HepG2 (cell line): Measurements from ENCODE around the gene MCM3AP. TPM values are rescaled to one million over a fixed set of nuclear protein-coding genes. Genes with fewer than 3 reads are reported as not detected.

ENCODE experiments used
- ATAC-seq: fragments of 200-7000 bp; cut with Tn5 transposase; 3 replicates; pipeline ENCODE4 v1.9.1; 2020; ENCODE audit warnings: mild to moderate bottlenecking, moderate library complexity
- BruUV-seq: library from RNA; stranded (reverse); fragments of 400-500 nt; replicated peaks from 2 replicates; lab custom pipeline; 2021; lab: Mats Ljungman, UMichigan
- CTCF ChIA-PET: fragments of 300-600 bp; formaldehyde crosslinking; extraction: SDS; loops from one replicate; lab custom pipeline; 2021; ENCODE audit warnings: low total read pairs, inconsistent platforms, low intra/inter-chr PET ratio; lab: Yijun Ruan, JAX
- POLR2A ChIA-PET: fragments of 350-600 bp; sonication (Branson Sonifier 250); formaldehyde crosslinking; loops from one replicate; lab custom pipeline; 2020; ENCODE audit warnings: antibody characterized with exemption, inconsistent platforms; lab: Yijun Ruan, JAX
- DNase-seq: peaks from one replicate; pipeline ENCODE4 v3.0.0-alpha.2; 2015; ENCODE audit warnings: low spot score
- FAIRE-seq: peaks from 3 replicates; lab custom pipeline; 2011; peaks lifted over from hg19 to GRCh38; lab: Jason Lieb, UNC
- H2AFZ ChIP-seq: one replicate; pipeline ENCODE4 v1.6.1; 2011; ENCODE audit warnings: low read length, inconsistent platforms
- H3K27ac ChIP-seq: fragments of 300-600 bp; 3 replicates; pipeline ENCODE4 v1.8.0; 2011; ENCODE audit warnings: mixed run types, mild to moderate bottlenecking, mixed read lengths, low read length, inconsistent platforms; ENCODE audit not compliant: insufficient read depth; ENCODE audit errors: extremely low read length
- H3K27me3 ChIP-seq, 2 experiments: fragments of 200-600 bp in 1 of 2; 2 replicates in 1 of 2; 3 replicates in 1 of 2; pipeline versions ENCODE4 v1.6.0 to v1.8.0; 2011; ENCODE audit warnings: low read length in 2 of 2, mild to moderate bottlenecking in 2 of 2, moderate library complexity in 2 of 2, inconsistent platforms in 1 of 2; ENCODE audit not compliant: insufficient read depth in 2 of 2, control insufficient read depth in 1 of 2
- H3K36me3 ChIP-seq, 2 experiments: fragments of 200-600 bp in 1 of 2; replicated peaks in 1 of 2; 2 replicates in 1 of 2; 3 replicates in 1 of 2; pipeline versions ENCODE4 v1.5.1 to v1.8.0; 2011; ENCODE audit warnings: low read length in 2 of 2, inconsistent platforms in 1 of 2; ENCODE audit not compliant: insufficient read depth in 2 of 2, control insufficient read depth in 1 of 2
- H3K4me1 ChIP-seq: 2 replicates; pipeline ENCODE4 v1.5.1; 2012; ENCODE audit warnings: low read length, inconsistent platforms; ENCODE audit not compliant: insufficient read depth
- H3K4me2 ChIP-seq: 2 replicates; pipeline ENCODE4 v1.6.0; 2011; ENCODE audit warnings: low read depth, low read length, inconsistent platforms
- H3K4me3 ChIP-seq, 3 experiments: fragments of 200-600 bp in 1 of 3; sonication (generic), shearing (Covaris generic) in 1 of 3; replicated peaks in 1 of 3; 2 replicates each; pipeline ENCODE4 v1.5.1; 2011 to 2016; ENCODE audit warnings: low read length in 3 of 3, inconsistent platforms in 2 of 3, low read depth in 2 of 3, mild to moderate bottlenecking in 2 of 3, control low read depth in 1 of 3, mixed read lengths in 1 of 3; ENCODE audit not compliant: insufficient read depth in 1 of 3
- H3K79me2 ChIP-seq: one replicate; pipeline ENCODE4 v1.6.1; 2011; ENCODE audit warnings: low read length, inconsistent platforms; ENCODE audit not compliant: insufficient read depth
- H3K9ac ChIP-seq: 2 replicates; pipeline ENCODE4 v1.6.0; 2011; ENCODE audit warnings: mild to moderate bottlenecking, low read depth, low read length, inconsistent platforms; ENCODE audit not compliant: insufficient read depth
- H3K9me3 ChIP-seq: 2 replicates; pipeline ENCODE4 v1.5.1; 2012; ENCODE audit warnings: mild to moderate bottlenecking, low read length
- H4K20me1 ChIP-seq: 2 replicates; pipeline ENCODE4 v1.6.0; 2011; ENCODE audit warnings: inconsistent platforms, mild to moderate bottlenecking, low read length, moderate library complexity; ENCODE audit not compliant: insufficient read depth
- GATAD1 ChIP-seq: IDR thresholded peaks from 2 replicates; pipeline ENCODE4 v1.6.1; 2016; ENCODE audit warnings: missing genetic modification reagents, missing compliant biosample characterization
- RBAK ChIP-seq: sonication (generic); formaldehyde crosslinking; IDR thresholded peaks from 2 replicates; pipeline ENCODE4 v1.5.1; 2020; ENCODE audit warnings: mild to moderate bottlenecking, missing genetic modification reagents
- ZKSCAN5 ChIP-seq: sonication (generic); formaldehyde crosslinking; IDR thresholded peaks from 2 replicates; pipeline ENCODE4 v1.5.1; 2020; ENCODE audit warnings: mild to moderate bottlenecking, missing genetic modification reagents
- ZNF282 ChIP-seq: fragments of 450-650 bp; IDR thresholded peaks from 2 replicates; pipeline ENCODE4 v1.6.1; 2018; ENCODE audit not compliant: partially characterized antibody
- ZNF777 ChIP-seq: sonication (generic); formaldehyde crosslinking; IDR thresholded peaks from 2 replicates; pipeline ENCODE4 v1.4.0; 2020; ENCODE audit warnings: missing genetic modification reagents
- WGBS: methylation state at CpG from one replicate; pipeline ENCODE4 v1.1.6; 2017; ENCODE audit warnings: low lambda C conversion rate; 5-methylcytosine and 5-hydroxymethylcytosine counted together
- in situ Hi-C: cut with HindIII; loops from 2 replicates; pipeline ENCODE4 v1.10.0; 2017; ENCODE audit warnings: low pct_unique_long_range_greater_than_20kb; ENCODE audit not compliant: extremely low pct_ligation_motif_present
- intact Hi-C: fragments of 100-400 bp; cut with micrococcal nuclease; formaldehyde crosslinking; loops from one replicate; pipeline ENCODE4 v1.10.0; 2022; ENCODE audit not compliant: unreplicated experiment
- polyA plus RNA-seq, 8 experiments: library from polyadenylated mRNA; depleted of rRNA in 3 of 8; stranded (reverse) in 7 of 8; unstranded in 1 of 8; fragments of >200 nt; fragmentation: Illumina TruSeq in 4 of 8; extraction: Trizol in 4 of 8; gene quantifications; 2 replicates each; pipeline versions ENCODE4 v1.2.1 to v1.2.3, GENCODE V29; 2011 to 2016; ENCODE audit warnings: low read depth in 4 of 8, missing spikeins in 1 of 8, mixed read lengths in 1 of 8; ENCODE audit not compliant: insufficient read depth in 1 of 8
- total RNA-seq, 5 experiments: library from RNA; depleted of rRNA; stranded (reverse); fragments of >200 nt; fragmentation: Illumina TruSeq; extraction: Trizol; gene quantifications; 2 replicates each; pipeline ENCODE4 v1.2.3, GENCODE V29; 2016; ENCODE audit warnings: low read depth in 1 of 5
- TF ChIP-seq, protein P1 (sequence below): sonication (generic); formaldehyde crosslinking; IDR thresholded peaks from 2 replicates; pipeline ENCODE4 v1.4.0; 2020; ENCODE audit warnings: low read depth, mild to moderate bottlenecking, missing genetic modification reagents
- TF ChIP-seq, protein P2 (sequence below): sonication (generic); formaldehyde crosslinking; IDR thresholded peaks from 2 replicates; pipeline ENCODE4 v1.8.0; 2023; ENCODE audit warnings: mild to moderate bottlenecking, missing genetic modification reagents

The MCM3AP gene
- total and polyA plus RNA-seq, 2 of the 13 experiments (the other 11 are each of a cell fraction or from before 2014, with no cell fraction given), result 27.0 to 54.7 TPM

DNA sequence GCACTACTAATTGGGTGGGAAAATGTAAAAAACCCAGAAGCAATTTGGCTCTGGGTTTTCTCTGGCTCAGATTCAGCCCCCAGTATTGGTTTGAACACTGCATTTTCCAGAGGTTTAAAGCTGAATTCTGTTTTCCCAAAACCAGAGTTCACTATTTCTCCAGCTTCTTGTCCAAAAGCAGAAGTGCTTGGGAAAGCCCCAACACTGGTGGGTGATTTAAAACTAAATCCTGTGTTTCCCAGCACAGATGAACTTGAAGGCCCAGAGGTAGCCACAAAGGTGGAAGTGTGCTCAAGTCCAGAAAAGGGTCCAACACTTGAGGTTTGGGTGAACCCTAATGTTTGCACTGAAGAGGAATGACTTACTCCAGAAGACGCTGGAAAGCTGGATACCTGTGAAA lies 678 bp downstream of the MCM3AP start:
- Histone ChIP-seq H2AFZ (no peak overlapping the region), H3K9me3 (no peaks in the 10 kb centered on the region), H3K36me3 (peaks cover 2 to 18% of the 10 kb centered on the region in 2 experiments), H3K27me3 (no peaks in the 10 kb centered on the region; a peak in 1 of 5 replicates), H3K79me2 (peaks cover 46% of the 10 kb centered on the region)
- intact Hi-C loops, result loop anchor here (10.0 kb wide), 1 partner anchor 60 kb away; the partner anchor contains the start of gene LSS
- no TSS peak for BruUV-seq
- no peak for TF ChIP-seq RBAK (CRISPR knock-in tag)
- TF ChIP-seq GATAD1 (CRISPR knock-in tag), result no peak
- TF ChIP-seq, protein P1, sequence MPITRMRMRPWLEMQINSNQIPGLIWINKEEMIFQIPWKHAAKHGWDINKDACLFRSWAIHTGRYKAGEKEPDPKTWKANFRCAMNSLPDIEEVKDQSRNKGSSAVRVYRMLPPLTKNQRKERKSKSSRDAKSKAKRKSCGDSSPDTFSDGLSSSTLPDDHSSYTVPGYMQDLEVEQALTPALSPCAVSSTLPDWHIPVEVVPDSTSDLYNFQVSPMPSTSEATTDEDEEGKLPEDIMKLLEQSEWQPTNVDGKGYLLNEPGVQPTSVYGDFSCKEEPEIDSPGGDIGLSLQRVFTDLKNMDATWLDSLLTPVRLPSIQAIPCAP, result no peak
- TF ChIP-seq ZKSCAN5 (CRISPR knock-in tag), result no peak
- TF ChIP-seq, all 625 proteins: peak for 0
- CTCF ChIA-PET, result no interaction called here
- DNase-seq (no peak), ATAC-seq (no peak), FAIRE-seq (no peak)
- H3K4me1 ChIP-seq, result peaks cover 62% of the 10 kb centered on the region
- POLR2A ChIA-PET, result interaction anchor here (1.6 kb wide), 1 partner anchor 11 kb away, joined by 5 read pairs; no protein-coding TSS in a partner anchor
- H3K4me3 ChIP-seq, result peak overlapping the region; percentile 2 to 98 (median 84); a peak in 5 of 6 replicates
- H3K9ac ChIP-seq, result peak overlapping the region; percentile 92; the same call in 1 of the 2 replicates
- H3K4me2 ChIP-seq, result peak overlapping the region; percentile 78
- 89% methylated on average over 1 of the region's 1 CpG for WGBS
- H4K20me1 ChIP-seq, result peaks cover 8% of the 10 kb centered on the region; the same call in 1 of the 2 replicates
- in situ Hi-C loops, result loop anchor here (5.0 to 10.0 kb wide), 2 partner anchors 38 to 310 kb away; partner anchors contain the start of genes C21orf58 and PCNT
- peak overlapping the region; percentile 95 for H3K27ac ChIP-seq

DNA sequence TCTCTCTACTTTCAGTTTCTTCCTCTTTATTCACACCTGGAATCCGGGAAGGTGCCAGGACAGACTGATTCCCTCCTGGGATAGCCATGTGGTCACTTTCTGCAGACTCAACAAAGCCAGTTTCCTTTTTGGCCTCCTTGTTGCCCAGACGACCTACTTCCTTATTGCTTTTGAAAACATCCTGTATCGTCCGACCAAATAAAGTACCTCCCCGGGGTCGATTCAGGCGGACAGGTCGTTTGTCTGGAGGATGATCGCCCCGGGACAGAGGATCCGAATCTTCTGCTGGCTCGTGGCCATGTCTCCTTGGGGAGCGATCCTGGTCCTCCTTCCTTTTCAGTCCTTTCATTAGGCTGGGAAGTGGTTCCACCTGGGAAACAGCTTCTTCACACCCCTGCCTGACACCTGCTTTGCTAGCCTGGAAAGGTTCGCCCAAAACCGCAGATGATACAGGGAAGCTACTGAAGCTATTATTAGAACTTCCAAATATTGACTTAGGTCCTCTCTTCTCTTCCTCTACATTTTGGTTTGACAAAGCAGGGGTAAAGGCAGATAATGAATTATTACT lies 1.2 kb downstream of the MCM3AP start:
- Histone ChIP-seq H3K4me1 (peaks cover 57% of the 10 kb centered on the region), H3K27ac (no peak overlapping the region), H4K20me1 (peaks cover 8% of the 10 kb centered on the region; the same call in 1 of the 2 replicates), H3K4me2 (peak overlapping the region; percentile 78), H3K27me3 (no peaks in the 10 kb centered on the region; a peak in 1 of 5 replicates), H2AFZ (no peak overlapping the region), H3K9ac (peak overlapping the region; percentile 92; the same call in 1 of the 2 replicates), H3K4me3 (peak overlapping the region in 1 of 3 experiments; percentile 38; a peak in 1 of 6 replicates), H3K79me2 (peaks cover 46% of the 10 kb centered on the region), H3K9me3 (no peaks in the 10 kb centered on the region), H3K36me3 (peaks cover 6 to 24% of the 10 kb centered on the region in 2 experiments)
- in situ Hi-C loops, result loop anchor here (10.0 kb wide), 1 partner anchor 309 kb away; no protein-coding TSS in a partner anchor
- POLR2A ChIA-PET, result interaction anchor here (1.6 kb wide), 1 partner anchor 12 kb away, joined by 5 read pairs; no protein-coding TSS in a partner anchor
- CTCF ChIA-PET, result no interaction called here
- DNase-seq (no peak), FAIRE-seq (no peak), ATAC-seq (no peak)
- no TSS peak for BruUV-seq
- no peak for TF ChIP-seq ZNF282
- TF ChIP-seq ZNF777 (CRISPR knock-in tag), result 0 out of 2 replicates have a peak, but pooled peaks have one; percentile 21
- TF ChIP-seq, protein P2, sequence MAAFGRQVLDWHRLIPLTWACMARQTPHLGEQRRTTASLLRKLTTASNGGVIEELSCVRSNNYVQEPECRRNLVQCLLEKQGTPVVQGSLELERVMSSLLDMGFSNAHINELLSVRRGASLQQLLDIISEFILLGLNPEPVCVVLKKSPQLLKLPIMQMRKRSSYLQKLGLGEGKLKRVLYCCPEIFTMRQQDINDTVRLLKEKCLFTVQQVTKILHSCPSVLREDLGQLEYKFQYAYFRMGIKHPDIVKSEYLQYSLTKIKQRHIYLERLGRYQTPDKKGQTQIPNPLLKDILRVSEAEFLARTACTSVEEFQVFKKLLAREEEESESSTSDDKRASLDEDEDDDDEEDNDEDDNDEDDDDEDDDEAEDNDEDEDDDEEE (CRISPR knock-in tag), result 0 out of 2 replicates have a peak, but pooled peaks have one; percentile 28
- TF ChIP-seq, all 625 proteins: peak for 2
- WGBS, result 91% methylated on average over 14 of the region's 15 CpGs
- intact Hi-C loops, result loop anchor here (10.0 kb wide), 1 partner anchor 59 kb away; the partner anchor contains the start of gene LSS
